ENCODE data around the gene DOK4. TPM values are rescaled to one million over a fixed set of nuclear protein-coding genes. Genes with fewer than 3 reads are reported as not detected.

Gene DOK4
- total and polyA plus RNA-seq, 4 donors: 7.8 to 24.6 (median 18.1) TPM

- Histone ChIP-seq H3K9ac (ENCODE audit: low read depth in 1 of 2, low read length in 2 of 2) (no peak overlapping the region), H3K4me1 (ENCODE audit: control insufficient read depth in 4 of 4, insufficient read depth in 4 of 4, low read length in 3 of 4) (peaks cover 10 to 62% (median 46%) of the 10 kb centered on the region in 4 donors), H3K36me3 (ENCODE audit: control insufficient read depth in 4 of 4, insufficient read depth in 3 of 4, low read depth in 1 of 4, low read length in 3 of 4) (peaks cover 11 to 40% (median 26%) of the 10 kb centered on the region in 4 donors), H3K4me3 (ENCODE audit: low read depth in 1 of 3, low read length in 3 of 3) (no peak overlapping the region), H3K27me3 (ENCODE audit: control insufficient read depth in 4 of 4, insufficient read depth in 4 of 4, low read length in 3 of 4) (no peaks in the 10 kb centered on the region), H3K9me3 (ENCODE audit: control insufficient read depth in 4 of 4, low read length in 3 of 4) (no peaks in the 10 kb centered on the region), H3K27ac (ENCODE audit: low read depth in 1 of 2, low read length in 2 of 2) (peak overlapping the region; percentile 69 to 87)
- 95% methylated on average over 14 of the region's 14 CpGs for WGBS
- TF ChIP-seq YY1 (IDR thresholded peaks at IDR 0.05): no peak
- TF ChIP-seq, protein P1, sequence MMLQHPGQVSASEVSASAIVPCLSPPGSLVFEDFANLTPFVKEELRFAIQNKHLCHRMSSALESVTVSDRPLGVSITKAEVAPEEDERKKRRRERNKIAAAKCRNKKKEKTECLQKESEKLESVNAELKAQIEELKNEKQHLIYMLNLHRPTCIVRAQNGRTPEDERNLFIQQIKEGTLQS (IDR thresholded peaks at IDR 0.05): no peak
- no peak for TF ChIP-seq CTCF (IDR thresholded peaks at IDR 0.05; ENCODE audit: low read depth, low read length, missing input control)
- no peak for TF ChIP-seq ZBTB33 (IDR thresholded peaks at IDR 0.05)
- DNase-seq (ENCODE audit: low spot score): no peak
Measured at GRCh38 chr16:57473176-57473840, 13.0 kb downstream of the DOK4 start.

- Histone ChIP-seq H3K27me3 (ENCODE audit: control insufficient read depth in 4 of 4, insufficient read depth in 4 of 4, low read length in 3 of 4) (no peaks in the 10 kb centered on the region), H3K36me3 (ENCODE audit: control insufficient read depth in 4 of 4, insufficient read depth in 3 of 4, low read depth in 1 of 4, low read length in 3 of 4) (peaks cover 13 to 43% (median 29%) of the 10 kb centered on the region in 4 donors), H3K4me3 (ENCODE audit: low read depth in 1 of 3, low read length in 3 of 3) (no peak overlapping the region), H3K9ac (ENCODE audit: low read depth in 1 of 2, low read length in 2 of 2) (no peak overlapping the region), H3K9me3 (ENCODE audit: control insufficient read depth in 4 of 4, low read length in 3 of 4) (no peaks in the 10 kb centered on the region), H3K4me1 (ENCODE audit: control insufficient read depth in 4 of 4, insufficient read depth in 4 of 4, low read length in 3 of 4) (peaks cover 10 to 56% (median 42%) of the 10 kb centered on the region in 4 donors), H3K27ac (ENCODE audit: low read depth in 1 of 2, low read length in 2 of 2) (peak overlapping the region; percentile 69 to 87)
- WGBS: 68% methylated on average over 4 of the region's 4 CpGs
- DNase-seq (ENCODE audit: low spot score): no peak
- TF ChIP-seq FOXA2 (IDR thresholded peaks at IDR 0.05) (no peak), ZBTB33 (IDR thresholded peaks at IDR 0.05) (no peak), RAD21 (IDR thresholded peaks at IDR 0.05) (no peak), HNF4G (IDR thresholded peaks at IDR 0.05) (no peak), HNF4A (conservative IDR thresholded peaks at IDR 0.05) (no peak)
Measured at GRCh38 chr16:57472665-57473060, 13.6 kb downstream of the DOK4 start.
